Endothelial cell of umbilical vein (primary cell): ENCODE data around the gene DNAJC8. TPM values are rescaled to one million over a fixed set of nuclear protein-coding genes. Genes with fewer than 3 reads are reported as not detected.
A peak's percentile ranks its signal among the peaks of the same experiment; 100 is the strongest.

Experiments used
- BruUV-seq: library from RNA; stranded (reverse); fragments of 400-500 nt; replicated peaks from 2 replicates; lab custom pipeline; 2021; lab: Mats Ljungman, UMichigan
- CTCF ChIA-PET: fragments of 300-600, 350-600 bp; sonication (Branson Sonifier 250); formaldehyde crosslinking; loops from one replicate; lab custom pipeline; 2021; ENCODE audit warnings: antibody characterized with exemption, inconsistent platforms; lab: Charles Lee
- POLR2A ChIA-PET: fragments of 300-600, 350-600 bp; sonication (Branson Sonifier 250); formaldehyde crosslinking; loops from one replicate; lab custom pipeline; 2021; ENCODE audit warnings: antibody characterized with exemption, inconsistent platforms; lab: Charles Lee
- DNase-seq: peaks from one replicate; pipeline ENCODE4 v3.0.0-alpha.2; 2011; ENCODE audit warnings: low read depth, low spot score
- FAIRE-seq: peaks from 2 replicates; lab custom pipeline; 2011; peaks lifted over from hg19 to GRCh38; lab: Jason Lieb, UNC
- H2AFZ ChIP-seq: 2 replicates; pipeline ENCODE4 v1.6.0; 2012; ENCODE audit warnings: low read depth, low read length, control low read depth, inconsistent platforms
- H3K27ac ChIP-seq: 2 replicates; pipeline ENCODE4 v1.5.1; 2011; ENCODE audit warnings: low read depth, mild to moderate bottlenecking, control low read depth, low read length, moderate library complexity; ENCODE audit not compliant: insufficient read depth
- H3K27me3 ChIP-seq, 2 experiments: 2 replicates each; pipeline versions ENCODE4 v1.6.0 to v1.6.1; 2011; ENCODE audit warnings: low read length in 2 of 2, mixed read lengths in 1 of 2; ENCODE audit not compliant: control insufficient read depth in 2 of 2, insufficient read depth in 2 of 2
- H3K36me3 ChIP-seq, 2 experiments: 2 replicates in 1 of 2; 3 replicates in 1 of 2; pipeline ENCODE4 v1.5.1; 2011; ENCODE audit warnings: low read length in 2 of 2, mild to moderate bottlenecking in 1 of 2, moderate library complexity in 1 of 2; ENCODE audit not compliant: control insufficient read depth in 2 of 2, insufficient read depth in 2 of 2; ENCODE audit errors: extremely low read depth in 1 of 2
- H3K4me1 ChIP-seq: 3 replicates; pipeline ENCODE4 v1.5.1; 2011; ENCODE audit warnings: mild to moderate bottlenecking, low read length; ENCODE audit not compliant: control insufficient read depth, insufficient read depth; ENCODE audit errors: extremely low read depth
- H3K4me2 ChIP-seq: 2 replicates; pipeline ENCODE4 v1.6.1; 2011; ENCODE audit warnings: low read length, control low read depth, mixed read lengths; ENCODE audit not compliant: insufficient read depth
- H3K4me3 ChIP-seq, 3 experiments: fragments of 200-600 bp in 1 of 3; sonication (generic), shearing (Covaris generic) in 1 of 3; replicated peaks in 1 of 3; 2 replicates each; pipeline ENCODE4 v1.5.1; 2011 to 2016; ENCODE audit warnings: control low read depth in 3 of 3, low read length in 3 of 3, mild to moderate bottlenecking in 2 of 3, inconsistent platforms in 1 of 3, low read depth in 1 of 3, moderate library complexity in 1 of 3; ENCODE audit not compliant: insufficient read depth in 1 of 3
- H3K79me2 ChIP-seq: 2 replicates; pipeline ENCODE4 v1.6.0; 2012; ENCODE audit warnings: low read length, inconsistent platforms; ENCODE audit not compliant: control insufficient read depth, insufficient read depth
- H3K9ac ChIP-seq: replicated peaks from 2 replicates; pipeline ENCODE3; 2011; ENCODE audit warnings: low read length, control low read depth; ENCODE audit not compliant: insufficient read depth; ENCODE audit errors: extremely low read depth
- H3K9me1 ChIP-seq: replicated peaks from 3 replicates; pipeline ENCODE4 v1.6.0; 2011; ENCODE audit warnings: mild to moderate bottlenecking, low read length; ENCODE audit not compliant: control insufficient read depth, insufficient read depth; ENCODE audit errors: extremely low read depth
- H3K9me3 ChIP-seq: replicated peaks from 2 replicates; pipeline ENCODE4 v1.5.1; 2012; ENCODE audit warnings: low read length, inconsistent platforms; ENCODE audit not compliant: control insufficient read depth, insufficient read depth
- H4K20me1 ChIP-seq: replicated peaks from 2 replicates; pipeline ENCODE3; 2011; ENCODE audit warnings: mild to moderate bottlenecking, low read length; ENCODE audit not compliant: control insufficient read depth, insufficient read depth; ENCODE audit errors: extremely low read depth
- CTCF ChIP-seq, 2 donors: IDR thresholded peaks; 1 replicate in 1 of 2; 2 replicates in 1 of 2; pipeline ENCODE4 v1.5.1; 2011; ENCODE audit warnings: low read length in 2 of 2, mild to moderate bottlenecking in 2 of 2, moderate library complexity in 2 of 2, control low read depth in 1 of 2, inconsistent platforms in 1 of 2, low read depth in 1 of 2; ENCODE audit not compliant: insufficient read depth in 1 of 2; ENCODE audit errors: extremely low read depth in 1 of 2
- EZH2 ChIP-seq: IDR thresholded peaks from 2 replicates; pipeline ENCODE4 v1.6.1; 2012; ENCODE audit warnings: borderline replicate concordance, low read depth, mild to moderate bottlenecking, moderate library complexity, low read length, inconsistent platforms; ENCODE audit not compliant: severe bottlenecking
- FOS ChIP-seq: IDR thresholded peaks from 2 replicates; pipeline ENCODE4 v1.6.1; 2011; ENCODE audit warnings: mild to moderate bottlenecking, low read length, moderate library complexity, borderline replicate concordance; ENCODE audit not compliant: insufficient read depth
- GATA2 ChIP-seq: IDR thresholded peaks from 2 replicates; pipeline ENCODE4 v1.7.0; 2011; ENCODE audit warnings: low read depth, mild to moderate bottlenecking, moderate library complexity, mixed read lengths, low read length; ENCODE audit not compliant: insufficient read length, insufficient read depth
- JUN ChIP-seq: IDR thresholded peaks from 2 replicates; pipeline ENCODE4 v1.6.1; 2011; ENCODE audit warnings: borderline replicate concordance, low read depth; ENCODE audit not compliant: insufficient read length, insufficient read depth
- MAX ChIP-seq: IDR thresholded peaks from 2 replicates; pipeline ENCODE4 v1.6.1; 2011; ENCODE audit not compliant: insufficient read depth, insufficient read length
- MYC ChIP-seq: IDR thresholded peaks from one replicate; pipeline ENCODE4 v1.6.1; 2011; ENCODE audit warnings: mild to moderate bottlenecking, low read depth, low read length
- POLR2A ChIP-seq: IDR thresholded peaks from 2 replicates; pipeline ENCODE4 v1.6.1; 2012; ENCODE audit warnings: low read depth, mild to moderate bottlenecking, control low read depth, low read length
- POLR2AphosphoS5 ChIP-seq: IDR thresholded peaks from 2 replicates; pipeline ENCODE4 v1.6.1; 2012; ENCODE audit warnings: low read depth, mild to moderate bottlenecking, control low read depth, low read length, moderate library complexity; ENCODE audit not compliant: insufficient read depth
- dilution Hi-C: fragments of 300-500 bp; cut with MboI; formaldehyde crosslinking; loops from one replicate; pipeline ENCODE4 v1.15.0; 2019; ENCODE audit warnings: low sequenced_read_pairs; ENCODE audit not compliant: extremely low pct_ligation_motif_present
- intact Hi-C: fragments of 100-400 bp; cut with micrococcal nuclease; formaldehyde crosslinking; loops from one replicate; pipeline ENCODE4 v1.10.0; 2022
- polyA plus RNA-seq, 4 experiments: library from polyadenylated mRNA; depleted of rRNA in 3 of 4; stranded (reverse) in 3 of 4; unstranded in 1 of 4; fragments of >200 nt; gene quantifications; 2 replicates each; pipeline versions ENCODE4 v1.2.1 to v1.2.3, GENCODE V29; 2011 to 2012; ENCODE audit warnings: missing spikeins in 1 of 4
- total RNA-seq: library from RNA; stranded (reverse); gene quantifications from 2 replicates; pipeline ENCODE4 v1.2.3, GENCODE V29; 2021

DNAJC8 gene
- total and polyA plus RNA-seq, 2 donors (not counting 3 experiments of a cell fraction or from before 2014, with no cell fraction given) = 71.0 to 106 TPM

- H3K27me3 ChIP-seq = no peaks in the 10 kb centered on the region
- H3K36me3 ChIP-seq = no peaks in the 10 kb centered on the region
- no peak overlapping the region for H3K4me3 ChIP-seq
- DNase-seq (no peak), FAIRE-seq (peak; percentile 28)
- H2AFZ ChIP-seq = no peak overlapping the region
- ChIA-PET CTCF (interaction anchor here (1.2 to 1.9 kb wide), 2 partner anchors 49 to 68 kb away, joined by 4 to 12 read pairs; no protein-coding TSS in a partner anchor), POLR2A (no interaction called here)
- H3K79me2 ChIP-seq = no peaks in the 10 kb centered on the region
- H4K20me1 ChIP-seq = no peaks in the 10 kb centered on the region
- peaks cover 6% of the 10 kb centered on the region for H3K4me1 ChIP-seq
- no peaks in the 10 kb centered on the region for H3K9me1 ChIP-seq
- intact Hi-C loops = loop anchor here (5.0 kb wide), 1 partner anchor 47 kb away; no protein-coding TSS in a partner anchor
- dilution Hi-C loops = no loop called here
- no TSS peak for BruUV-seq
- no peak overlapping the region for H3K9ac ChIP-seq
- H3K9me3 ChIP-seq = no peaks in the 10 kb centered on the region
- H3K27ac ChIP-seq = no peak overlapping the region
- H3K4me2 ChIP-seq = no peak overlapping the region
- no peak for TF ChIP-seq GATA2
Measured at GRCh38 chr1:28159680-28160079, 73.1 kb downstream of the DNAJC8 start.

- FAIRE-seq (peak; percentile 64), DNase-seq (no peak)
- intact Hi-C loops (no loop called here), dilution Hi-C loops (no loop called here)
- TF ChIP-seq CTCF (IDR thresholded peaks at IDR 0.05; ENCODE audit: extremely low read depth in 1 of 2, insufficient read depth in 1 of 2, low read depth in 1 of 2, low read length in 2 of 2) (no peak), MAX (no peak), EZH2 (no peak), POLR2AphosphoS5 (no peak), POLR2A (no peak), GATA2 (no peak), FOS (no peak), MYC (no peak), JUN (no peak)
- Histone ChIP-seq H4K20me1 (no peaks in the 10 kb centered on the region), H3K9me1 (no peaks in the 10 kb centered on the region), H3K79me2 (no peaks in the 10 kb centered on the region), H3K4me3 (no peak overlapping the region), H3K4me1 (peaks cover 6% of the 10 kb centered on the region), H3K4me2 (no peak overlapping the region), H3K9me3 (no peaks in the 10 kb centered on the region), H3K27ac (no peak overlapping the region), H3K36me3 (no peaks in the 10 kb centered on the region), H3K9ac (no peak overlapping the region), H3K27me3 (no peaks in the 10 kb centered on the region), H2AFZ (no peak overlapping the region)
- ChIA-PET CTCF (no interaction called here), POLR2A (no interaction called here)
- no TSS peak for BruUV-seq
Measured at GRCh38 chr1:28159243-28159642, 73.6 kb downstream of the DNAJC8 start.
